GM12873 (cell line): ENCODE results near the gene RDH16.

Experiments
- TF ChIP-seq, protein P1 (sequence below): IDR thresholded peaks from 2 replicates; pipeline ENCODE4 v1.5.1; 2012; ENCODE audit warnings: low read depth, mild to moderate bottlenecking, moderate library complexity, low read length, control low read depth; ENCODE audit not compliant: insufficient read depth; ENCODE audit errors: missing control alignments

RDH16 gene

DNA sequence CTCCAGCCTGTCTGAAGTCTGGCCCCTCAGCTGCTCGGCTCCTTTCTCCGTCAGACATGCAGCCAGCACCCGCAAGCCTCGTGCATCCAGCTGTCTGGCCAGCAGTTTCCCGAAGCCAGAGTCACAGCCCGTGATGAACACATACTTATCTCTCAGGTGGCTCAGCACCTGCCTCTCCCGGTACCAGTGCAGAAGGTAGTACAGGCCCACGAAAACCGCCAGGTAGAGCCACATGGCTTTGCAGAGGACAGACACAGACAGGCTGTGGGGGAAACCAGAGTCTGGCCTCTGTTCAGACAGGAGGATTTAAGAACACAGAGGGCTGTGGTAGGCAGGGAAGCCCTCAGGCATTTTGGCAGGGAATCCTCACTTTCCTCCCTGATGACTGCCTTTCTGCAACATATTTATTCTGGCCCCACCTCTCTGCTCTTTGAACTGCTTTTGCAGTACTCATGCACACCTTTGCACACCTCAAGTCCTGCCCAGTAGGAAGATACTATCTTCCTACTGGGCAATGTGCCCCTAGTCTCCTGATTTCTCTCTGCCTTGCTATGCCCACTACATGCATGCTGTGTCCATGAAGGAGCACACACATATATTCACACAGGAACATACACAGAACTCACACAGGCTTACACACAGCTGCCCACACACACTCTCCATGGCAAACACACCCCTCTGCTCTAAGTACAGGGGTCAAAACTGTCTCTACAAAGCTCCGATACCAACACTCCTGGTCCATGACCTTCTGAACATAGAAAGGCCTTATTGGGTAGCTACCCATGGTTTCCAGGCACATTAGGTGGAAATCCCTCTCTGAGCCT, at the start of gene RDH16:
TSS of gene RDH16 (minus strand) at position 380 of the 824 bp plus-strand sequence. CDS start at position 234, 146 bp downstream.
- TF ChIP-seq, protein P1, sequence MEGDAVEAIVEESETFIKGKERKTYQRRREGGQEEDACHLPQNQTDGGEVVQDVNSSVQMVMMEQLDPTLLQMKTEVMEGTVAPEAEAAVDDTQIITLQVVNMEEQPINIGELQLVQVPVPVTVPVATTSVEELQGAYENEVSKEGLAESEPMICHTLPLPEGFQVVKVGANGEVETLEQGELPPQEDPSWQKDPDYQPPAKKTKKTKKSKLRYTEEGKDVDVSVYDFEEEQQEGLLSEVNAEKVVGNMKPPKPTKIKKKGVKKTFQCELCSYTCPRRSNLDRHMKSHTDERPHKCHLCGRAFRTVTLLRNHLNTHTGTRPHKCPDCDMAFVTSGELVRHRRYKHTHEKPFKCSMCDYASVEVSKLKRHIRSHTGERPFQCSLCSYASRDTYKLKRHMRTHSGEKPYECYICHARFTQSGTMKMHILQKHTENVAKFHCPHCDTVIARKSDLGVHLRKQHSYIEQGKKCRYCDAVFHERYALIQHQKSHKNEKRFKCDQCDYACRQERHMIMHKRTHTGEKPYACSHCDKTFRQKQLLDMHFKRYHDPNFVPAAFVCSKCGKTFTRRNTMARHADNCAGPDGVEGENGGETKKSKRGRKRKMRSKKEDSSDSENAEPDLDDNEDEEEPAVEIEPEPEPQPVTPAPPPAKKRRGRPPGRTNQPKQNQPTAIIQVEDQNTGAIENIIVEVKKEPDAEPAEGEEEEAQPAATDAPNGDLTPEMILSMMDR: no peak

GRCh38 chr12:57006809-57007475, 49.5 kb upstream of the RDH16 start:
- TF ChIP-seq, protein P1: no peak

- TF ChIP-seq, protein P1: peak; percentile 62
These were observed 48.8 kb upstream of the RDH16 start, which contains the start of gene ZBTB39 for GRCh38 chr12:57005980-57006808. TSS of gene ZBTB39 (minus strand) at chr12:57006546. CDS start at chr12:57004917, 1,629 bp downstream.

- TF ChIP-seq, protein P1: no peak
These were observed 47.2 kb upstream of the RDH16 start for GRCh38 chr12:57004651-57005050.

DNA sequence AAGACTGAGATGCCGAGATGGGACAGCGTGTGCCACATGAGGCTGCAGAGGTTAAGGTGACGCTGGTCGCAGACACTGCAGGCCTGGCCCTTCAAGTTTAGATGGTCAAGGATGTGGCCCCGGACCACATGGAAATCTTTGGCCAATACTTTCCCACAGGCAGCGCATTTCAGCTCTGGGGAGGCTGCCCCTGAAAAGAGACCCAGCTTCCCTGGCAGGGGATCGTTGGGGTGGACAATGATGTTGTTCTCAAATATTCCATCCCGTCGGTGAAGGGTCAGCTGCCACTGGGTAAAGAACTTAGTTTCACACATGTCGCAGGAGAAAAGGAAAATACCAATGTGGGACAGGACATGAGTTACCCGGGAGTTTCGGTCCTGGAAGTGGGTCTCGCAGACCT, 46.0 kb upstream of the RDH16 start:
- TF ChIP-seq, protein P1: no peak

DNA sequence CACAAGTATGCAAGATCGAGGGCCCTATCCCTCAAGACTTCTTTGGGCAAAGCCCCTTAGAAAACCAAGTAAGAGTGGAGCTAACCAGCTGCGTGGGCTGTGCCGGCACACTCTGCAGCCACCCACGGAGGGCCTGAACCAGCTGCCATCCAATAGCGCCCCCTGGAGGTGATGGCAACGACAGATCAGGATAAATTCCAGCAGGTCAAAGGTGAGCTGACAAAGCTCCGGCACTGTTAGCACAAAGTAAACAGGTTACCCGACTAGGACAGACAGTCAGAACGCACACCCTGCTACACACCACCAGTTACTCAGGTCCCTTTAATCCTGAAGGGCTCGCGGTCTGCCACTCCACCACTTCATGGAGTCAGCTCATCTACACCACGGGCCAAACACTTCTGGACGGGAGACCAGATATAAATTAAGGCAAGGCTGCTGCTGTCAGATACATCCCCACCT, 44.1 kb upstream of the RDH16 start:
- TF ChIP-seq, protein P1: peak; percentile 89
